Activated T-cell treated with anti-CD3 and anti-CD28 coated beads, Interleukin-2, amount 50 U/mL, for 24 hours (primary cell): ENCODE results near the gene JOSD1.

Experiments
- DNase-seq: peaks from one replicate; pipeline ENCODE4 v3.0.0-alpha.2; 2020
- H3K27ac Mint-ChIP-seq: 2 replicates; pipeline ENCODE4 v1.8.0; 2020; ENCODE audit warnings: mild to moderate bottlenecking, mixed read lengths
- H3K27me3 Mint-ChIP-seq: 2 replicates; pipeline ENCODE4 v1.8.0; 2020; ENCODE audit warnings: mixed read lengths
- H3K36me3 Mint-ChIP-seq: 2 replicates; pipeline ENCODE4 v1.8.0; 2020; ENCODE audit warnings: low read depth, mixed read lengths
- H3K4me1 Mint-ChIP-seq: 2 replicates; pipeline ENCODE4 v1.8.0; 2020; ENCODE audit warnings: low read depth, mixed read lengths
- H3K4me3 Mint-ChIP-seq: 2 replicates; pipeline ENCODE4 v1.8.0; 2020; ENCODE audit warnings: mild to moderate bottlenecking, moderate library complexity, mixed read lengths
- H3K9me3 Mint-ChIP-seq: 2 replicates; pipeline ENCODE4 v1.8.0; 2020; ENCODE audit warnings: mixed read lengths

The JOSD1 gene

GRCh38 chr22:38713921-38714320 is 13.2 kb upstream of the JOSD1 start:
- no peaks in the 10 kb centered on the region for H3K27me3 Mint-ChIP-seq
- H3K36me3 Mint-ChIP-seq = peaks cover 90% of the 10 kb centered on the region
- H3K4me1 Mint-ChIP-seq = peaks cover 53% of the 10 kb centered on the region
- H3K9me3 Mint-ChIP-seq = no peaks in the 10 kb centered on the region
- no peak overlapping the region for H3K4me3 Mint-ChIP-seq
- peak overlapping the region; percentile 50 for H3K27ac Mint-ChIP-seq
- peak; percentile 20 for DNase-seq

GRCh38 chr22:38712486-38713207 is 11.9 kb upstream of the JOSD1 start:
- no peak overlapping the region for H3K4me3 Mint-ChIP-seq
- peak overlapping the region; percentile 50 for H3K27ac Mint-ChIP-seq
- H3K9me3 Mint-ChIP-seq = no peaks in the 10 kb centered on the region
- no peak for DNase-seq
- H3K36me3 Mint-ChIP-seq = peaks cover 91% of the 10 kb centered on the region
- peaks cover 62% of the 10 kb centered on the region for H3K4me1 Mint-ChIP-seq
- H3K27me3 Mint-ChIP-seq = no peaks in the 10 kb centered on the region

- no peaks in the 10 kb centered on the region for H3K27me3 Mint-ChIP-seq
- H3K27ac Mint-ChIP-seq = no peak overlapping the region
- no peak for DNase-seq
- H3K4me1 Mint-ChIP-seq = peaks cover 70% of the 10 kb centered on the region
- H3K36me3 Mint-ChIP-seq = peaks cover 87% of the 10 kb centered on the region
- no peaks in the 10 kb centered on the region for H3K9me3 Mint-ChIP-seq
- no peak overlapping the region for H3K4me3 Mint-ChIP-seq
These were observed 10.1 kb upstream of the JOSD1 start for GRCh38 chr22:38710866-38711265.

- Mint-ChIP-seq H3K4me1 (peaks cover 70% of the 10 kb centered on the region), H3K4me3 (no peak overlapping the region), H3K36me3 (peaks cover 82% of the 10 kb centered on the region), H3K27me3 (no peaks in the 10 kb centered on the region), H3K9me3 (no peaks in the 10 kb centered on the region), H3K27ac (peak overlapping the region; percentile 15)
- no peak for DNase-seq
These were observed 9.6 kb upstream of the JOSD1 start for GRCh38 chr22:38710351-38710750.

- H3K4me1 Mint-ChIP-seq = peaks cover 73% of the 10 kb centered on the region
- no peaks in the 10 kb centered on the region for H3K9me3 Mint-ChIP-seq
- DNase-seq = no peak
- no peak overlapping the region for H3K27ac Mint-ChIP-seq
- H3K36me3 Mint-ChIP-seq = peaks cover 71% of the 10 kb centered on the region
- no peak overlapping the region for H3K4me3 Mint-ChIP-seq
- no peaks in the 10 kb centered on the region for H3K27me3 Mint-ChIP-seq
These were observed 8.6 kb upstream of the JOSD1 start for GRCh38 chr22:38709306-38709705.

- Mint-ChIP-seq H3K36me3 (peaks cover 63% of the 10 kb centered on the region), H3K4me3 (peak overlapping the region; percentile 93), H3K4me1 (peaks cover 66% of the 10 kb centered on the region), H3K9me3 (no peaks in the 10 kb centered on the region), H3K27ac (peak overlapping the region; percentile 5), H3K27me3 (no peaks in the 10 kb centered on the region)
- no peak for DNase-seq
These were observed 7.2 kb upstream of the JOSD1 start for GRCh38 chr22:38707984-38708383.

GRCh38 chr22:38707346-38707745 is 6.6 kb upstream of the JOSD1 start:
- no peaks in the 10 kb centered on the region for H3K27me3 Mint-ChIP-seq
- H3K36me3 Mint-ChIP-seq = peaks cover 57% of the 10 kb centered on the region
- peaks cover 60% of the 10 kb centered on the region for H3K4me1 Mint-ChIP-seq
- peak overlapping the region; percentile 93 for H3K4me3 Mint-ChIP-seq
- H3K9me3 Mint-ChIP-seq = no peaks in the 10 kb centered on the region
- DNase-seq = no peak
- peak overlapping the region; percentile 92 for H3K27ac Mint-ChIP-seq

GRCh38 chr22:38706901-38707195 is 6.1 kb upstream of the JOSD1 start:
- Mint-ChIP-seq H3K27ac (peak overlapping the region; percentile 92), H3K36me3 (peaks cover 52% of the 10 kb centered on the region), H3K4me1 (peaks cover 57% of the 10 kb centered on the region), H3K9me3 (no peaks in the 10 kb centered on the region), H3K27me3 (no peaks in the 10 kb centered on the region), H3K4me3 (peak overlapping the region; percentile 93)
- DNase-seq = no peak

GRCh38 chr22:38706101-38706900 is 5.6 kb upstream of the JOSD1 start:
- DNase-seq = peak; percentile 67
- Mint-ChIP-seq H3K4me1 (peaks cover 62% of the 10 kb centered on the region), H3K36me3 (peaks cover 48% of the 10 kb centered on the region), H3K9me3 (no peaks in the 10 kb centered on the region), H3K27ac (peak overlapping the region; percentile 92), H3K27me3 (no peaks in the 10 kb centered on the region), H3K4me3 (peak overlapping the region; percentile 93)

- H3K36me3 Mint-ChIP-seq = peaks cover 41% of the 10 kb centered on the region
- DNase-seq = peak; percentile 91
- peaks cover 55% of the 10 kb centered on the region for H3K4me1 Mint-ChIP-seq
- no peaks in the 10 kb centered on the region for H3K27me3 Mint-ChIP-seq
- no peaks in the 10 kb centered on the region for H3K9me3 Mint-ChIP-seq
- H3K27ac Mint-ChIP-seq = peak within 1 kb of the TSS; percentile 98
- peak within 1 kb of the TSS; percentile 93 for H3K4me3 Mint-ChIP-seq
These were observed 4.7 kb upstream of the JOSD1 start, which contains the start of gene GTPBP1 for GRCh38 chr22:38705235-38706100. Gene GTPBP1 (plus strand): TSS chr22:38705944. CDS start chr22:38705956, 12 bp downstream.

GRCh38 chr22:38704654-38705234 is 4.0 kb upstream of the JOSD1 start:
- Mint-ChIP-seq H3K4me1 (peaks cover 52% of the 10 kb centered on the region), H3K9me3 (no peaks in the 10 kb centered on the region), H3K4me3 (peak overlapping the region; percentile 93), H3K27ac (peak overlapping the region; percentile 98), H3K27me3 (no peaks in the 10 kb centered on the region), H3K36me3 (peaks cover 36% of the 10 kb centered on the region)
- no peak for DNase-seq

GRCh38 chr22:38700270-38700788 is 414 bp downstream of the JOSD1 start:
- H3K36me3 Mint-ChIP-seq = peaks cover 44% of the 10 kb centered on the region
- H3K9me3 Mint-ChIP-seq = no peaks in the 10 kb centered on the region
- peak overlapping the region; percentile 93 for H3K4me3 Mint-ChIP-seq
- no peak for DNase-seq
- H3K27ac Mint-ChIP-seq = peak overlapping the region; percentile 92
- peaks cover 64% of the 10 kb centered on the region for H3K4me1 Mint-ChIP-seq
- no peaks in the 10 kb centered on the region for H3K27me3 Mint-ChIP-seq

- Mint-ChIP-seq H3K4me1 (peaks cover 65% of the 10 kb centered on the region), H3K27ac (peak overlapping the region; percentile 92), H3K27me3 (no peaks in the 10 kb centered on the region), H3K4me3 (peak overlapping the region; percentile 93), H3K9me3 (no peaks in the 10 kb centered on the region), H3K36me3 (peaks cover 50% of the 10 kb centered on the region)
- no peak for DNase-seq
These were observed 959 bp downstream of the JOSD1 start for GRCh38 chr22:38699784-38700183.

GRCh38 chr22:38699143-38699542 is 1.6 kb downstream of the JOSD1 start:
- Mint-ChIP-seq H3K4me3 (peak overlapping the region; percentile 93), H3K9me3 (no peaks in the 10 kb centered on the region), H3K27ac (peak overlapping the region; percentile 92), H3K27me3 (no peaks in the 10 kb centered on the region), H3K36me3 (peaks cover 56% of the 10 kb centered on the region), H3K4me1 (peaks cover 65% of the 10 kb centered on the region)
- no peak for DNase-seq
